H1 (cell line): ENCODE data around the gene KDM4E. TPM values are rescaled to one million over a fixed set of nuclear protein-coding genes. Genes with fewer than 3 reads are reported as not detected.

Experiments used
- CTCF ChIA-PET: fragments of 300-600 bp; sonication (Branson Sonifier 250); formaldehyde crosslinking; loops from one replicate; lab custom pipeline; 2021; ENCODE audit not compliant: partially characterized antibody; lab: Charles Lee
- POLR2A ChIA-PET: fragments of 300-600 bp; sonication (Branson Sonifier 250); formaldehyde crosslinking; loops from one replicate; lab custom pipeline; 2021; ENCODE audit warnings: inconsistent platforms; ENCODE audit not compliant: partially characterized antibody; lab: Charles Lee
- DNase-seq, 2 experiments: peaks; one replicate each; pipeline versions ENCODE4 v3.0.0 to v3.0.0-alpha.2; 2010 to 2022; ENCODE audit warnings: low spot score in 2 of 2, low read depth in 1 of 2, mixed read lengths in 1 of 2
- FAIRE-seq: peaks from 2 replicates; lab custom pipeline; 2011; peaks lifted over from hg19 to GRCh38; lab: Jason Lieb, UNC
- H2AFZ ChIP-seq: 2 replicates; pipeline ENCODE4 v1.8.1; 2012; ENCODE audit warnings: low read length, inconsistent platforms
- H2AK5ac ChIP-seq: 2 replicates; pipeline ENCODE4 v1.6.1; 2013; ENCODE audit warnings: low read depth, low read length
- H2BK120ac ChIP-seq: replicated peaks from 2 replicates; pipeline ENCODE3; 2013; ENCODE audit warnings: low read depth, low read length, inconsistent platforms
- H2BK12ac ChIP-seq: 2 replicates; pipeline ENCODE4 v1.6.1; 2013; ENCODE audit warnings: low read depth, low read length
- H2BK15ac ChIP-seq: 2 replicates; pipeline ENCODE4 v1.6.1; 2013; ENCODE audit warnings: low read length
- H2BK20ac ChIP-seq: 2 replicates; pipeline ENCODE4 v1.6.1; 2013; ENCODE audit warnings: low read length
- H2BK5ac ChIP-seq: 2 replicates; pipeline ENCODE4 v1.6.1; 2013; ENCODE audit warnings: low read depth, low read length
- H3K14ac ChIP-seq: 2 replicates; pipeline ENCODE4 v1.6.1; 2013; ENCODE audit warnings: inconsistent platforms; ENCODE audit not compliant: insufficient read length
- H3K18ac ChIP-seq: 2 replicates; pipeline ENCODE4 v1.6.1; 2013; ENCODE audit warnings: low read length; ENCODE audit errors: extremely low read depth
- H3K23ac ChIP-seq: 2 replicates; pipeline ENCODE4 v1.6.1; 2013; ENCODE audit warnings: inconsistent platforms; ENCODE audit not compliant: insufficient read length
- H3K23me2 ChIP-seq: 2 replicates; pipeline ENCODE4 v1.6.1; 2013; ENCODE audit warnings: low read depth, low read length
- H3K27ac ChIP-seq: 2 replicates; pipeline ENCODE4 v1.6.1; 2011; ENCODE audit warnings: low read depth, low read length, inconsistent platforms
- H3K27me3 ChIP-seq, 4 experiments: replicated peaks in 1 of 4; 1 replicate in 1 of 4; 2 replicates in 3 of 4; pipeline versions ENCODE4 v1.6.1 to v1.8.1; 2011 to 2013; ENCODE audit warnings: low read length in 3 of 4, mild to moderate bottlenecking in 3 of 4, inconsistent platforms in 2 of 4, mixed read lengths in 2 of 4, moderate library complexity in 1 of 4; ENCODE audit not compliant: control insufficient read depth in 3 of 4, insufficient read depth in 3 of 4; ENCODE audit errors: extremely low read depth in 1 of 4
- H3K36me3 ChIP-seq, 4 experiments: 2 replicates each; pipeline versions ENCODE4 v1.6.1 to v1.8.1; 2011 to 2013; ENCODE audit warnings: mild to moderate bottlenecking in 4 of 4, low read length in 3 of 4, moderate library complexity in 2 of 4, control low read depth in 1 of 4, inconsistent platforms in 1 of 4; ENCODE audit not compliant: insufficient read depth in 4 of 4, control insufficient read depth in 2 of 4
- H3K4ac ChIP-seq: replicated peaks from 2 replicates; pipeline ENCODE3; 2013; ENCODE audit warnings: low read length, low read depth, mixed read lengths, inconsistent platforms; ENCODE audit not compliant: insufficient read length
- H3K4me1 ChIP-seq, 4 experiments: replicated peaks in 1 of 4; 1 replicate in 1 of 4; 2 replicates in 3 of 4; pipeline versions ENCODE4 v1.6.1 to v1.8.1; 2011 to 2013; ENCODE audit warnings: low read length in 3 of 4, inconsistent platforms in 2 of 4, mixed read lengths in 1 of 4; ENCODE audit not compliant: insufficient read depth in 4 of 4, control insufficient read depth in 3 of 4
- H3K4me2 ChIP-seq, 2 experiments: 2 replicates each; pipeline versions ENCODE4 v1.6.1 to v1.8.1; 2011 to 2013; ENCODE audit warnings: low read depth in 2 of 2, low read length in 2 of 2, control low read depth in 1 of 2, inconsistent platforms in 1 of 2, mild to moderate bottlenecking in 1 of 2; ENCODE audit not compliant: insufficient read depth in 1 of 2
- H3K4me3 ChIP-seq, 4 experiments: fragments of 200-600, 300-600 bp in 1 of 4; sonication (generic), shearing (Covaris generic), sonication (Bioruptor Twin) in 1 of 4; 2 replicates each; pipeline versions ENCODE4 v1.5.1 to v1.8.1; 2011 to 2016; ENCODE audit warnings: low read length in 4 of 4, low read depth in 3 of 4, control low read depth in 2 of 4, inconsistent platforms in 2 of 4, mild to moderate bottlenecking in 2 of 4, mixed read lengths in 1 of 4, moderate library complexity in 1 of 4; ENCODE audit not compliant: insufficient read depth in 2 of 4; ENCODE audit errors: extremely low read depth in 1 of 4
- H3K56ac ChIP-seq: replicated peaks from 2 replicates; pipeline ENCODE3; 2013; ENCODE audit warnings: low read depth, mild to moderate bottlenecking, mixed read lengths, low read length, inconsistent platforms; ENCODE audit not compliant: insufficient read length
- H3K79me1 ChIP-seq: 2 replicates; pipeline ENCODE4 v1.6.1; 2013; ENCODE audit warnings: low read depth, low read length, control low read depth
- H3K79me2 ChIP-seq, 2 experiments: 2 replicates each; pipeline versions ENCODE4 v1.6.1 to v1.8.1; 2012 to 2013; ENCODE audit warnings: low read length in 2 of 2, mild to moderate bottlenecking in 2 of 2, inconsistent platforms in 1 of 2; ENCODE audit not compliant: insufficient read depth in 2 of 2, control insufficient read depth in 1 of 2
- H3K9ac ChIP-seq, 4 experiments: replicated peaks in 1 of 4; 1 replicate in 1 of 4; 2 replicates in 3 of 4; pipeline versions ENCODE4 v1.6.1 to v1.8.1; 2011 to 2013; ENCODE audit warnings: low read depth in 3 of 4, low read length in 3 of 4, control low read depth in 2 of 4, mild to moderate bottlenecking in 2 of 4, moderate library complexity in 2 of 4, inconsistent platforms in 1 of 4; ENCODE audit errors: extremely low read depth in 1 of 4
- H3K9me3 ChIP-seq, 2 experiments: 2 replicates each; pipeline versions ENCODE4 v1.6.1 to v1.8.1; 2012 to 2013; ENCODE audit warnings: mild to moderate bottlenecking in 2 of 2, moderate library complexity in 2 of 2, control low read depth in 1 of 2, inconsistent platforms in 1 of 2, low read depth in 1 of 2, low read length in 1 of 2, mixed read lengths in 1 of 2; ENCODE audit not compliant: insufficient read depth in 2 of 2
- H4K20me1 ChIP-seq, 2 experiments: replicated peaks in 1 of 2; 2 replicates each; pipeline versions ENCODE3 to v1.8.1; 2011 to 2013; ENCODE audit warnings: inconsistent platforms in 2 of 2, low read length in 2 of 2, mild to moderate bottlenecking in 1 of 2; ENCODE audit not compliant: insufficient read depth in 2 of 2, control insufficient read depth in 1 of 2
- H4K5ac ChIP-seq: 2 replicates; pipeline ENCODE4 v1.6.1; 2013; ENCODE audit warnings: low read length, low read depth, mixed read lengths, inconsistent platforms; ENCODE audit not compliant: insufficient read length
- H4K8ac ChIP-seq: 2 replicates; pipeline ENCODE4 v1.8.0; 2013; ENCODE audit warnings: mild to moderate bottlenecking, moderate library complexity, low read length, inconsistent platforms; ENCODE audit not compliant: insufficient read depth; ENCODE audit errors: extremely low read depth
- H4K91ac ChIP-seq: replicated peaks from 2 replicates; pipeline ENCODE3; 2013; ENCODE audit warnings: low read length, mixed read lengths, inconsistent platforms; ENCODE audit not compliant: insufficient read length
- CBX5 ChIP-seq: fragments of 300-800, 300-1000 bp; sonication (generic); IDR thresholded peaks from 2 replicates; pipeline ENCODE4 v1.7.1; 2016; ENCODE audit warnings: antibody characterized with exemption, low read length, low read depth
- EGR1 ChIP-seq: IDR thresholded peaks from 2 replicates; pipeline ENCODE4 v1.6.1; 2011; ENCODE audit warnings: low read depth, low read length, borderline replicate concordance
- RFX5 ChIP-seq: IDR thresholded peaks from 2 replicates; pipeline ENCODE4 v1.6.1; 2011; ENCODE audit warnings: low read depth, low read length, improper control_type of control experiment, borderline replicate concordance
- WGBS, 2 experiments: shearing (Covaris generic) in 1 of 2; methylation state at CpG; one replicate each; pipeline versions ENCODE4 v1.1.6 to v1.1.7; 2013 to 2015; ENCODE audit warnings: low lambda C conversion rate in 2 of 2, mixed read lengths in 2 of 2, inconsistent platforms in 1 of 2, low coverage in 1 of 2, missing lambda C conversion rate in 1 of 2; ENCODE audit not compliant: insufficient replicate concordance in 2 of 2, insufficient coverage in 1 of 2, insufficient read length in 1 of 2; ENCODE audit errors: extremely low coverage in 1 of 2, missing lambda C conversion rate in 1 of 2; 5-methylcytosine and 5-hydroxymethylcytosine counted together
- polyA plus RNA-seq, 7 experiments: library from polyadenylated mRNA; depleted of rRNA in 3 of 7; stranded (reverse) in 5 of 7; unstranded in 2 of 7; fragments of >200 nt in 5 of 7; fragments of 200-250 nt in 2 of 7; gene quantifications; 1 replicate in 5 of 7; 2 replicates in 1 of 7; 4 replicates in 1 of 7; pipeline versions ENCODE4 v1.2.1 to v1.2.3, GENCODE V29; 2011 to 2013; ENCODE audit warnings: missing spikeins in 2 of 7, mixed read lengths in 2 of 7
- total RNA-seq: library from RNA; stranded (reverse); fragmentation: NEBNext Ultra II Directional; extraction: Animal tissue kit (Norgen Biotek cat#: 25700); gene quantifications from 2 replicates; pipeline ENCODE4 v1.2.1, GENCODE V29; 2021

Gene KDM4E
- total and polyA plus RNA-seq, 2 of the 8 experiments (the other 6 are each of a cell fraction or from before 2014, with no cell fraction given) = not detected

DNA sequence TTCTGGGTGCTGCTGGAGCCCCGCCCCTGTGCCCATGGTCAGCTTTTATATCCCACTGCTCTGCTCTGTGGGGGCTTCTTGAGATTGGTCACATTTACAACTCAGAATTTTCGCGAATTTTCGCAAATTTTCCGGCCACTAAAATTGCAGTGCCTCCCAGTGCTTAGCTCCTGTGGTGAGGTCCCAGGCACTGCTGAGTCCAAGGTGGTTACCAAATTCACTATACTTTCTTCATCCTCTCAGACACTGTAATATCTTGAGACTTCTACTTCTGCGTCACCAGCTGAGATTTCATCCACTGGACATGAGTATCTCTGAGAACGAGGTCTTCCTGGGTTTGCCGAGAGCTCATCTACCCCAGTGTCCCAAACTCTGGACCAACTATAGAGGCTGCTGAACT, 32.9 kb downstream of the KDM4E start:
- 93% methylated on average over 8 of the region's 8 CpGs; no CpG with 5 or more reads in 1 of the 2 experiments for WGBS, 2 experiments
- H3K27ac ChIP-seq = no peak overlapping the region
- POLR2A ChIA-PET = interaction anchor here (6.1 kb wide), 1 partner anchor 10 kb away, joined by 28 read pairs; the partner anchor contains the start of gene SRSF8

More for the DNA sequence above, 32.9 kb downstream of the KDM4E start:
- Histone ChIP-seq H3K9ac (no peak overlapping the region), H3K79me2 (no peaks in the 10 kb centered on the region), H2AK5ac (no peak overlapping the region), H4K5ac (no peak overlapping the region), H2BK15ac (no peak overlapping the region), H3K36me3 (no peaks in the 10 kb centered on the region), H3K4me2 (no peak overlapping the region), H3K23ac (no peak overlapping the region), H4K8ac (no peak overlapping the region), H3K4ac (no peak overlapping the region), H2BK120ac (no peak overlapping the region), H3K4me3 (no peak overlapping the region), H2BK20ac (no peak overlapping the region), H3K23me2 (no peaks in the 10 kb centered on the region), H3K9me3 (no peaks in the 10 kb centered on the region), H3K79me1 (no peaks in the 10 kb centered on the region), H4K91ac (no peak overlapping the region), H3K56ac (no peak overlapping the region), H2BK5ac (no peak overlapping the region), H2AFZ (no peak overlapping the region), H3K14ac (no peak overlapping the region), H3K4me1 (no peaks in the 10 kb centered on the region), H3K27me3 (no peaks in the 10 kb centered on the region; a peak in 3 of 7 replicates), H2BK12ac (no peak overlapping the region), H3K18ac (no peak overlapping the region), H4K20me1 (no peaks in the 10 kb centered on the region)
- FAIRE-seq (no peak), DNase-seq (no peak)
- CTCF ChIA-PET = interaction anchor here (0.9 to 4.1 kb wide), 2 partner anchors 11 to 1066 kb away, joined by 3 to 25 read pairs; partner anchors contain the start of gene SRSF8
- TF ChIP-seq RFX5 = no peak
- TF ChIP-seq CBX5 = no peak
- no peak for TF ChIP-seq EGR1
